Fibroblast of lung (primary cell): ENCODE measurements around the gene NOS1AP. TPM values are rescaled to one million over a fixed set of nuclear protein-coding genes. Genes with fewer than 3 reads are reported as not detected.

Experiments used
- DNase-seq, 2 donors: peaks; one replicate each; pipeline versions ENCODE4 v3.0.0 to v3.0.0-alpha.2; 2010; ENCODE audit warnings: low read depth in 2 of 2
- H2AFZ ChIP-seq: 2 replicates; pipeline ENCODE4 v1.5.1; 2012; ENCODE audit warnings: low read length, control low read depth, inconsistent platforms
- H3K27ac ChIP-seq: 2 replicates; pipeline ENCODE4 v1.5.1; 2011; ENCODE audit warnings: low read length, control low read depth; ENCODE audit not compliant: insufficient read depth
- H3K27me3 ChIP-seq: 2 replicates; pipeline ENCODE4 v1.5.1; 2011; ENCODE audit warnings: mild to moderate bottlenecking, low read length; ENCODE audit not compliant: control insufficient read depth, insufficient read depth
- H3K36me3 ChIP-seq: 2 replicates; pipeline ENCODE4 v1.5.1; 2011; ENCODE audit warnings: low read length; ENCODE audit not compliant: control insufficient read depth, insufficient read depth
- H3K4me1 ChIP-seq: 2 replicates; pipeline ENCODE4 v1.5.1; 2011; ENCODE audit warnings: low read length; ENCODE audit not compliant: control insufficient read depth, insufficient read depth; ENCODE audit errors: extremely low read depth
- H3K4me2 ChIP-seq: 2 replicates; pipeline ENCODE4 v1.5.1; 2011; ENCODE audit warnings: low read length, control low read depth; ENCODE audit not compliant: insufficient read depth; ENCODE audit errors: extremely low read depth
- H3K4me3 ChIP-seq, 4 experiments: fragments of 200-600 bp in 1 of 4; sonication (generic) in 1 of 4; replicated peaks in 1 of 4; 2 replicates each; pipeline ENCODE4 v1.5.1; 2011 to 2016; ENCODE audit warnings: low read length in 4 of 4, low read depth in 3 of 4, mild to moderate bottlenecking in 3 of 4, control low read depth in 2 of 4, inconsistent platforms in 1 of 4, mixed read lengths in 1 of 4; ENCODE audit not compliant: insufficient read depth in 1 of 4; ENCODE audit errors: control extremely low read depth in 1 of 4
- H3K79me2 ChIP-seq: 2 replicates; pipeline ENCODE4 v1.5.1; 2012; ENCODE audit warnings: mild to moderate bottlenecking, low read length, inconsistent platforms; ENCODE audit not compliant: control insufficient read depth, insufficient read depth
- H3K9ac ChIP-seq: 2 replicates; pipeline ENCODE4 v1.5.1; 2011; ENCODE audit warnings: mild to moderate bottlenecking, low read length, control low read depth; ENCODE audit not compliant: insufficient read depth
- H3K9me3 ChIP-seq: 2 replicates; pipeline ENCODE4 v1.5.1; 2012; ENCODE audit warnings: low read depth, low read length; ENCODE audit not compliant: control insufficient read depth, insufficient read depth
- H4K20me1 ChIP-seq: 2 replicates; pipeline ENCODE4 v1.5.1; 2011; ENCODE audit warnings: low read length; ENCODE audit not compliant: control insufficient read depth, insufficient read depth; ENCODE audit errors: extremely low read depth
- CTCF ChIP-seq, 2 donors: IDR thresholded peaks in 1 of 2; conservative IDR thresholded peaks in 1 of 2; 1 replicate in 1 of 2; 2 replicates in 1 of 2; pipeline ENCODE4 v1.5.1; 2011 to 2012; ENCODE audit warnings: low read length in 2 of 2, control low read depth in 1 of 2, inconsistent platforms in 1 of 2, low read depth in 1 of 2, mild to moderate bottlenecking in 1 of 2
- EZH2 ChIP-seq: IDR thresholded peaks from 2 replicates; pipeline ENCODE4 v1.5.1; 2012; ENCODE audit warnings: low read length, control low read depth, mild to moderate bottlenecking; ENCODE audit errors: missing control alignments
- polyA plus RNA-seq, 2 donors: library from polyadenylated mRNA; depleted of rRNA in 1 of 2; stranded (reverse) in 1 of 2; unstranded in 1 of 2; fragments of >200 nt; gene quantifications; 2 replicates each; pipeline ENCODE4 v1.2.1, GENCODE V29; 2011 to 2012; ENCODE audit warnings: missing spikeins in 1 of 2
- total RNA-seq: library from RNA; depleted of rRNA; stranded (reverse); fragments of >200 nt; gene quantifications from 2 replicates; pipeline ENCODE4 v1.2.1, GENCODE V29; 2014

NOS1AP gene
- total and polyA plus RNA-seq, 2 donors (not counting 1 experiment from before 2014, with no cell fraction given) = 0.14 to 0.17 TPM

- TF ChIP-seq EZH2 (no peak), CTCF (conservative IDR thresholded peaks at IDR 0.05 in 1 of 2, IDR thresholded peaks at IDR 0.05 in 1 of 2; ENCODE audit: low read depth in 1 of 2, low read length in 2 of 2) (no peak)
- no peak for DNase-seq
Measured at GRCh38 chr1:162128693-162129356, 59.3 kb downstream of the NOS1AP start.

GRCh38 chr1:162130308-162130707 lies 60.8 kb downstream of the NOS1AP start:
- DNase-seq = no peak
- H3K4me2 ChIP-seq = no peak overlapping the region
- TF ChIP-seq EZH2 (no peak), CTCF (conservative IDR thresholded peaks at IDR 0.05 in 1 of 2, IDR thresholded peaks at IDR 0.05 in 1 of 2; ENCODE audit: low read depth in 1 of 2, low read length in 2 of 2) (no peak)

More at GRCh38 chr1:162128693-162129356, 59.3 kb downstream of the NOS1AP start:
- Histone ChIP-seq H3K9me3 (no peaks in the 10 kb centered on the region), H3K36me3 (no peaks in the 10 kb centered on the region), H3K27me3 (no peaks in the 10 kb centered on the region), H2AFZ (no peak overlapping the region), H3K9ac (no peak overlapping the region), H4K20me1 (no peaks in the 10 kb centered on the region), H3K79me2 (no peaks in the 10 kb centered on the region), H3K4me1 (no peaks in the 10 kb centered on the region), H3K4me3 (no peak overlapping the region), H3K4me2 (no peak overlapping the region), H3K27ac (no peak overlapping the region)

GRCh38 chr1:162131400-162132321 lies 62.2 kb downstream of the NOS1AP start:
- TF ChIP-seq EZH2 (no peak), CTCF (conservative IDR thresholded peaks at IDR 0.05 in 1 of 2, IDR thresholded peaks at IDR 0.05 in 1 of 2; ENCODE audit: low read depth in 1 of 2, low read length in 2 of 2) (no peak)
- Histone ChIP-seq H3K79me2 (no peaks in the 10 kb centered on the region), H3K4me1 (peaks cover 3% of the 10 kb centered on the region), H4K20me1 (no peaks in the 10 kb centered on the region), H3K36me3 (no peaks in the 10 kb centered on the region), H3K9ac (no peak overlapping the region), H3K4me2 (no peak overlapping the region), H3K9me3 (no peaks in the 10 kb centered on the region), H3K27ac (no peak overlapping the region), H3K4me3 (no peak overlapping the region), H2AFZ (no peak overlapping the region), H3K27me3 (no peaks in the 10 kb centered on the region)
- no peak for DNase-seq

More at GRCh38 chr1:162130308-162130707, 60.8 kb downstream of the NOS1AP start:
- no peaks in the 10 kb centered on the region for H3K27me3 ChIP-seq
- H3K9ac ChIP-seq = no peak overlapping the region
- H3K4me3 ChIP-seq = no peak overlapping the region
- no peaks in the 10 kb centered on the region for H3K4me1 ChIP-seq
- no peaks in the 10 kb centered on the region for H3K9me3 ChIP-seq
- no peaks in the 10 kb centered on the region for H3K79me2 ChIP-seq
- H3K36me3 ChIP-seq = no peaks in the 10 kb centered on the region
- H2AFZ ChIP-seq = no peak overlapping the region
- no peaks in the 10 kb centered on the region for H4K20me1 ChIP-seq
- no peak overlapping the region for H3K27ac ChIP-seq
